22Rv1 (cell line): ENCODE data around the gene ZDHHC8.

Experiments used
- H3K27ac ChIP-seq: fragments of 450-650 bp; 2 replicates; pipeline ENCODE4 v1.5.1; 2017
- CTCF ChIP-seq: fragments of 450-650 bp; IDR thresholded peaks from 2 replicates; pipeline ENCODE4 v1.5.1; 2017; ENCODE audit warnings: mild to moderate bottlenecking
- ZFX ChIP-seq: fragments of 450-650 bp; IDR thresholded peaks from 2 replicates; pipeline ENCODE4 v1.6.1; 2017; ENCODE audit warnings: antibody characterized with exemption, borderline replicate concordance

Gene ZDHHC8

GRCh38 chr22:20133930-20134549 lies 2.4 kb downstream of the ZDHHC8 start:
- no peak overlapping the region for H3K27ac ChIP-seq
- no peak for TF ChIP-seq CTCF
- no peak for TF ChIP-seq ZFX

GRCh38 chr22:20135265-20135664 lies 3.7 kb downstream of the ZDHHC8 start:
- no peak overlapping the region for H3K27ac ChIP-seq
- TF ChIP-seq ZFX (no peak), CTCF (no peak)

- no peak overlapping the region for H3K27ac ChIP-seq
- TF ChIP-seq ZFX = no peak
- TF ChIP-seq CTCF = no peak
These were observed 4.4 kb downstream of the ZDHHC8 start for GRCh38 chr22:20135806-20136602.

GRCh38 chr22:20136603-20136873 lies 4.9 kb downstream of the ZDHHC8 start:
- no peak overlapping the region for H3K27ac ChIP-seq
- no peak for TF ChIP-seq ZFX
- no peak for TF ChIP-seq CTCF

- no peak for TF ChIP-seq CTCF
- TF ChIP-seq ZFX = no peak
- H3K27ac ChIP-seq = no peak overlapping the region
These were observed 5.5 kb downstream of the ZDHHC8 start for GRCh38 chr22:20137113-20137512.

- TF ChIP-seq ZFX (no peak), CTCF (no peak)
- no peak overlapping the region for H3K27ac ChIP-seq
These were observed 6.2 kb downstream of the ZDHHC8 start for GRCh38 chr22:20137671-20138416.

- no peak overlapping the region for H3K27ac ChIP-seq
- TF ChIP-seq CTCF = no peak
- TF ChIP-seq ZFX = no peak
These were observed 6.8 kb downstream of the ZDHHC8 start for GRCh38 chr22:20138417-20138738.
